GM23338 (cell line): Measurements from ENCODE around the gene FMN2. TPM values are rescaled to one million over a fixed set of nuclear protein-coding genes. Genes with fewer than 3 reads are reported as not detected.

ENCODE experiments used
- ATAC-seq: fragments of 200-7000 bp; cut with Tn5 transposase; 3 replicates; pipeline ENCODE4 v1.9.1; 2020
- DNase-seq: peaks from one replicate; pipeline ENCODE4 v3.0.0-alpha.2; 2015; ENCODE audit warnings: low spot score
- H2AFZ ChIP-seq: fragments of 200-600 bp; sonication (generic); 2 replicates; pipeline ENCODE4 v1.8.0; 2016; ENCODE audit warnings: antibody characterized with exemption, mild to moderate bottlenecking, moderate library complexity
- H3F3A ChIP-seq: fragments of 200-600 bp; sonication (generic); replicated peaks from 2 replicates; pipeline ENCODE4 v1.8.0; 2017; ENCODE audit warnings: antibody characterized with exemption, mixed run types, low read depth
- H3K27ac ChIP-seq: fragments of 200-600 bp; sonication (generic); 2 replicates; pipeline ENCODE4 v1.6.1; 2016; ENCODE audit warnings: low read depth
- H3K27me3 ChIP-seq: fragments of 200-600 bp; sonication (generic); 2 replicates; pipeline ENCODE4 v1.8.0; 2016; ENCODE audit warnings: mild to moderate bottlenecking, mixed run types, moderate library complexity; ENCODE audit not compliant: insufficient read depth
- H3K36me3 ChIP-seq: fragments of 200-600 bp; sonication (generic); 2 replicates; pipeline ENCODE4 v1.8.0; 2016; ENCODE audit warnings: mild to moderate bottlenecking; ENCODE audit not compliant: insufficient read depth
- H3K4me1 ChIP-seq: fragments of 200-600 bp; sonication (generic); 2 replicates; pipeline ENCODE4 v1.8.0; 2016; ENCODE audit warnings: mild to moderate bottlenecking, moderate library complexity; ENCODE audit not compliant: insufficient read depth
- H3K4me2 ChIP-seq: fragments of 200-600 bp; sonication (generic); 2 replicates; pipeline ENCODE4 v1.7.1; 2017; ENCODE audit warnings: mixed run types
- H3K4me3 ChIP-seq: fragments of 200-600 bp; sonication (generic); 2 replicates; pipeline ENCODE4 v1.6.1; 2016; ENCODE audit warnings: mixed run types
- H3K79me2 ChIP-seq: fragments of 200-600 bp; sonication (generic); replicated peaks from 2 replicates; pipeline ENCODE4 v1.8.0; 2017; ENCODE audit warnings: mild to moderate bottlenecking; ENCODE audit not compliant: insufficient read depth
- H3K9me2 ChIP-seq: fragments of 200-600 bp; sonication (generic); 2 replicates; pipeline ENCODE4 v1.8.0; 2017; ENCODE audit not compliant: insufficient read depth
- H4K20me1 ChIP-seq: fragments of 200-600 bp; sonication (generic); replicated peaks from 2 replicates; pipeline ENCODE4 v1.8.0; 2017; ENCODE audit warnings: mild to moderate bottlenecking; ENCODE audit not compliant: insufficient read depth
- H3K27ac Mint-ChIP-seq: 2 replicates; pipeline ENCODE4 v1.8.0; 2020; ENCODE audit warnings: inconsistent platforms, mild to moderate bottlenecking, moderate library complexity, mixed read lengths
- H3K27me3 Mint-ChIP-seq: 3 replicates; pipeline ENCODE4 v1.8.0; 2022; ENCODE audit warnings: low read depth, mild to moderate bottlenecking, moderate library complexity, mixed read lengths, inconsistent platforms; ENCODE audit not compliant: insufficient read depth, poor library complexity
- H3K36me3 Mint-ChIP-seq: 3 replicates; pipeline ENCODE4 v1.8.0; 2021; ENCODE audit warnings: low read depth, mild to moderate bottlenecking, inconsistent platforms, moderate library complexity, mixed read lengths
- H3K4me1 Mint-ChIP-seq: 3 replicates; pipeline ENCODE4 v1.8.0; 2020; ENCODE audit warnings: mild to moderate bottlenecking, inconsistent platforms, mixed read lengths
- H3K4me3 Mint-ChIP-seq: 3 replicates; pipeline ENCODE4 v1.8.0; 2021; ENCODE audit warnings: moderate library complexity, mild to moderate bottlenecking, inconsistent platforms, mixed read lengths
- H3K9me3 Mint-ChIP-seq: 3 replicates; pipeline ENCODE4 v1.8.0; 2020; ENCODE audit warnings: moderate library complexity, mild to moderate bottlenecking, inconsistent platforms, mixed read lengths
- CREB1 ChIP-seq: fragments of 250-450 bp; sonication (Bioruptor Pico); IDR thresholded peaks from 2 replicates; pipeline ENCODE4 v1.5.0; 2020; ENCODE audit warnings: low read depth, mild to moderate bottlenecking, moderate library complexity
- CTCF ChIP-seq, 2 experiments: fragments of 200-600 bp in 1 of 2; sonication (generic) in 1 of 2; conservative IDR thresholded peaks; 2 replicates each; pipeline versions ENCODE4 v1.5.1 to v1.6.1; 2016 to 2017; ENCODE audit warnings: antibody characterized with exemption in 2 of 2, low read depth in 2 of 2, mild to moderate bottlenecking in 2 of 2, moderate library complexity in 1 of 2
- EZH2 ChIP-seq: fragments of 200-600 bp; sonication (generic); IDR thresholded peaks from one replicate; pipeline ENCODE4 v1.8.0; 2017; ENCODE audit warnings: antibody characterized with exemption, mild to moderate bottlenecking, low read depth; ENCODE audit not compliant: unreplicated experiment
- EZH2phosphoT487 ChIP-seq: fragments of 200-600 bp; sonication (generic); IDR thresholded peaks from one replicate; pipeline ENCODE4 v1.8.1; 2018; ENCODE audit warnings: antibody characterized with exemption; ENCODE audit not compliant: unreplicated experiment
- JUNB ChIP-seq: IDR thresholded peaks from one replicate; pipeline ENCODE4 v1.6.1; 2016; ENCODE audit warnings: antibody characterized with exemption; ENCODE audit not compliant: unreplicated experiment
- NANOG ChIP-seq: IDR thresholded peaks from 2 replicates; pipeline ENCODE4 v1.6.1; 2016; ENCODE audit warnings: antibody characterized with exemption, borderline replicate concordance
- POLR2AphosphoS5 ChIP-seq: IDR thresholded peaks from 2 replicates; pipeline ENCODE4 v1.6.1; 2016; ENCODE audit warnings: antibody characterized with exemption, low read depth
- STAT1 ChIP-seq: IDR thresholded peaks from one replicate; pipeline ENCODE4 v1.6.1; 2016; ENCODE audit warnings: antibody characterized with exemption; ENCODE audit not compliant: unreplicated experiment
- ZNF114 ChIP-seq: fragments of 250-450 bp; sonication (Bioruptor Pico); IDR thresholded peaks from 2 replicates; pipeline ENCODE4 v1.5.0; 2020; ENCODE audit warnings: mild to moderate bottlenecking, moderate library complexity
- ZNF331 ChIP-seq: fragments of 250-450 bp; sonication (Bioruptor Pico); IDR thresholded peaks from 2 replicates; pipeline ENCODE4 v1.5.0; 2020; ENCODE audit warnings: low read depth, mild to moderate bottlenecking, moderate library complexity
- polyA plus RNA-seq: library from polyadenylated mRNA; unstranded; fragments of >200 nt; fragmentation: Nextera tagmentation; extraction: Ambion mirVana; gene quantifications from 2 replicates; pipeline ENCODE4 v1.2.1, GENCODE V29; 2016
- total RNA-seq: library from RNA; depleted of rRNA; stranded (reverse); fragments of >200 nt; shearing (Covaris generic); gene quantifications from 2 replicates; pipeline ENCODE4 v1.2.3, GENCODE V29; 2014
- TF ChIP-seq, protein P1 (sequence below): fragments of 250-450 bp; sonication (Bioruptor Pico); IDR thresholded peaks from 2 replicates; pipeline ENCODE4 v1.5.0; 2020; ENCODE audit warnings: mild to moderate bottlenecking, moderate library complexity
- TF ChIP-seq, protein P2 (sequence below): IDR thresholded peaks from 2 replicates; pipeline ENCODE4 v1.6.1; 2016; ENCODE audit warnings: antibody characterized with exemption

FMN2 gene
- total and polyA plus RNA-seq, 2 experiments from 2014 or later: 1.5 to 2.5 TPM

DNA sequence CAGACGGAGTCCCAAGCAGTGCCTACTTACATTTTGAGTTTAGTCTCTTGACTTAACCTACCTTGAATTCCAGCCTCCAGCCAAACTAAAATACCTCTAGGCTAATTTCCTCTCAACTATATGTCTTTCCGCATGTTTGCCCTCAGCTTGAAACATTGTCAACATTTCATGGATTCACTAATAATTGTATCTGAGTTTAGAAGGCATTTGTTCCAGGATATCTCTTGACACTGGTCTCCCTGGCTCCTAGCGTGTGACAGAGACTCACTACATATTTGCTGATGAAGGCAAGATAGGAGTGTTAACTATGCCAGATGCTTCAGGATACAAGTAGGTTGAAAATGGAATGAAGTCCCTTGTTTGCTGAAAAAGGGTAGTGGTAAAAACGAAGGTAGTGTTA, 384.1 kb downstream of the FMN2 start:
- no peak overlapping the region for H3K27ac ChIP-seq
- no peaks in the 10 kb centered on the region for H3K9me2 ChIP-seq
- no peak for TF ChIP-seq POLR2AphosphoS5
- TF ChIP-seq CREB1: no peak
- TF ChIP-seq STAT1: no peak
- TF ChIP-seq, protein P1, sequence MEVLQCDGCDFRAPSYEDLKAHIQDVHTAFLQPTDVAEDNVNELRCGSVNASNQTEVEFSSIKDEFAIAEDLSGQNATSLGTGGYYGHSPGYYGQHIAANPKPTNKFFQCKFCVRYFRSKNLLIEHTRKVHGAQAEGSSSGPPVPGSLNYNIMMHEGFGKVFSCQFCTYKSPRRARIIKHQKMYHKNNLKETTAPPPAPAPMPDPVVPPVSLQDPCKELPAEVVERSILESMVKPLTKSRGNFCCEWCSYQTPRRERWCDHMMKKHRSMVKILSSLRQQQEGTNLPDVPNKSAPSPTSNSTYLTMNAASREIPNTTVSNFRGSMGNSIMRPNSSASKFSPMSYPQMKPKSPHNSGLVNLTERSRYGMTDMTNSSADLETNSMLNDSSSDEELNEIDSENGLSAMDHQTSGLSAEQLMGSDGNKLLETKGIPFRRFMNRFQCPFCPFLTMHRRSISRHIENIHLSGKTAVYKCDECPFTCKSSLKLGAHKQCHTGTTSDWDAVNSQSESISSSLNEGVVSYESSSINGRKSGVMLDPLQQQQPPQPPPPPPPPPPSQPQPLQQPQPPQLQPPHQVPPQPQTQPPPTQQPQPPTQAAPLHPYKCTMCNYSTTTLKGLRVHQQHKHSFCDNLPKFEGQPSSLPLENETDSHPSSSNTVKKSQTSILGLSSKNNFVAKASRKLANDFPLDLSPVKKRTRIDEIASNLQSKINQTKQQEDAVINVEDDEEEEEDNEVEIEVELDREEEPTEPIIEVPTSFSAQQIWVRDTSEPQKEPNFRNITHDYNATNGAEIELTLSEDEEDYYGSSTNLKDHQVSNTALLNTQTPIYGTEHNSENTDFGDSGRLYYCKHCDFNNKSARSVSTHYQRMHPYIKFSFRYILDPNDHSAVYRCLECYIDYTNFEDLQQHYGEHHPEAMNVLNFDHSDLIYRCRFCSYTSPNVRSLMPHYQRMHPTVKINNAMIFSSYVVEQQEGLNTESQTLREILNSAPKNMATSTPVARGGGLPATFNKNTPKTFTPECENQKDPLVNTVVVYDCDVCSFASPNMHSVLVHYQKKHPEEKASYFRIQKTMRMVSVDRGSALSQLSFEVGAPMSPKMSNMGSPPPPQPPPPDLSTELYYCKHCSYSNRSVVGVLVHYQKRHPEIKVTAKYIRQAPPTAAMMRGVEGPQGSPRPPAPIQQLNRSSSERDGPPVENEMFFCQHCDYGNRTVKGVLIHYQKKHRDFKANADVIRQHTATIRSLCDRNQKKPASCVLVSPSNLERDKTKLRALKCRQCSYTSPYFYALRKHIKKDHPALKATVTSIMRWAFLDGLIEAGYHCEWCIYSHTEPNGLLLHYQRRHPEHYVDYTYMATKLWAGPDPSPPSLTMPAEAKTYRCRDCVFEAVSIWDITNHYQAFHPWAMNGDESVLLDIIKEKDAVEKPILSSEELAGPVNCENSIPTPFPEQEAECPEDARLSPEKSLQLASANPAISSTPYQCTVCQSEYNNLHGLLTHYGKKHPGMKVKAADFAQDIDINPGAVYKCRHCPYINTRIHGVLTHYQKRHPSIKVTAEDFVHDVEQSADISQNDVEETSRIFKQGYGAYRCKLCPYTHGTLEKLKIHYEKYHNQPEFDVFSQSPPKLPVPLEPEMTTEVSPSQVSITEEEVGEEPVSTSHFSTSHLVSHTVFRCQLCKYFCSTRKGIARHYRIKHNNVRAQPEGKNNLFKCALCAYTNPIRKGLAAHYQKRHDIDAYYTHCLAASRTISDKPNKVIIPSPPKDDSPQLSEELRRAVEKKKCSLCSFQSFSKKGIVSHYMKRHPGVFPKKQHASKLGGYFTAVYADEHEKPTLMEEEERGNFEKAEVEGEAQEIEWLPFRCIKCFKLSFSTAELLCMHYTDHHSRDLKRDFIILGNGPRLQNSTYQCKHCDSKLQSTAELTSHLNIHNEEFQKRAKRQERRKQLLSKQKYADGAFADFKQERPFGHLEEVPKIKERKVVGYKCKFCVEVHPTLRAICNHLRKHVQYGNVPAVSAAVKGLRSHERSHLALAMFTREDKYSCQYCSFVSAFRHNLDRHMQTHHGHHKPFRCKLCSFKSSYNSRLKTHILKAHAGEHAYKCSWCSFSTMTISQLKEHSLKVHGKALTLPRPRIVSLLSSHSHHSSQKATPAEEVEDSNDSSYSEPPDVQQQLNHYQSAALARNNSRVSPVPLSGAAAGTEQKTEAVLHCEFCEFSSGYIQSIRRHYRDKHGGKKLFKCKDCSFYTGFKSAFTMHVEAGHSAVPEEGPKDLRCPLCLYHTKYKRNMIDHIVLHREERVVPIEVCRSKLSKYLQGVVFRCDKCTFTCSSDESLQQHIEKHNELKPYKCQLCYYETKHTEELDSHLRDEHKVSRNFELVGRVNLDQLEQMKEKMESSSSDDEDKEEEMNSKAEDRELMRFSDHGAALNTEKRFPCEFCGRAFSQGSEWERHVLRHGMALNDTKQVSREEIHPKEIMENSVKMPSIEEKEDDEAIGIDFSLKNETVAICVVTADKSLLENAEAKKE: no peak
- no peak for TF ChIP-seq EZH2phosphoT487
- no peak for TF ChIP-seq EZH2
- TF ChIP-seq ZNF114 (CRISPR knock-in tag): no peak
- H3F3A ChIP-seq: no peaks in the 10 kb centered on the region
- no peaks in the 10 kb centered on the region for H3K79me2 ChIP-seq
- Mint-ChIP-seq H3K9me3 (no peaks in the 10 kb centered on the region), H3K27me3 (peaks cover 3% of the 10 kb centered on the region), H3K27ac (no peak overlapping the region), H3K4me3 (no peak overlapping the region), H3K36me3 (no peaks in the 10 kb centered on the region), H3K4me1 (peaks cover 3% of the 10 kb centered on the region; the same call in 2 of the 3 replicates)
- H3K4me2 ChIP-seq: no peak overlapping the region
- H4K20me1 ChIP-seq: no peaks in the 10 kb centered on the region
- ATAC-seq (no peak), DNase-seq (no peak)
- no peaks in the 10 kb centered on the region for H3K27me3 ChIP-seq
- no peaks in the 10 kb centered on the region for H3K36me3 ChIP-seq
- H3K4me1 ChIP-seq: no peaks in the 10 kb centered on the region
- H3K4me3 ChIP-seq: no peak overlapping the region
- H2AFZ ChIP-seq: no peak overlapping the region

DNA sequence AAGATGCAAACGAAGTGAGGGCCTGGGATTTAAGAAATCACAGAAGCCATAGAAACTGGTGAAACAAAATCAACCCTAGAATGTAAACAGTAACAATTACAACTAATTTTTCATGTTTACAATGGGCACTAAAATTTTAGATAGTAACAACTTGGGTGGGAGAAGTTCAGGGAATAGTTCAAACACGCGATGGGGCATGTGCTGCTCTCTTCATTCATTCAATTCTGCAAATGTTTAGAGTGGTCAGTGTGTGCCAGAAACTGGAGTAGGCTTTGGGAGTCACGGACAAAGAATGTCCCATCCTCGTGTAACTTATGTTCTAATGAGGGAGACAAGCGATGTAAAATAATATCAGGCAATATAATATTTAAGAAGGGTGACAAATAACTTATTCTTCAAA, 386.9 kb downstream of the FMN2 start:
- no peaks in the 10 kb centered on the region for H3K4me1 ChIP-seq
- H3K27ac Mint-ChIP-seq: no peak overlapping the region
- no peaks in the 10 kb centered on the region for H4K20me1 ChIP-seq
- ATAC-seq (no peak), DNase-seq (no peak)
- H3K4me2 ChIP-seq: no peak overlapping the region
- no peak overlapping the region for H3K4me3 Mint-ChIP-seq
- no peaks in the 10 kb centered on the region for H3K9me3 Mint-ChIP-seq
- no peak overlapping the region for H2AFZ ChIP-seq
- no peak overlapping the region for H3K27ac ChIP-seq
- no peak overlapping the region for H3K4me3 ChIP-seq
- peaks cover 3% of the 10 kb centered on the region for H3K27me3 Mint-ChIP-seq
- H3K27me3 ChIP-seq: no peaks in the 10 kb centered on the region
- H3K9me2 ChIP-seq: no peaks in the 10 kb centered on the region
- no peaks in the 10 kb centered on the region for H3F3A ChIP-seq
- H3K36me3 ChIP-seq: no peaks in the 10 kb centered on the region
- no peaks in the 10 kb centered on the region for H3K4me1 Mint-ChIP-seq
- no peaks in the 10 kb centered on the region for H3K79me2 ChIP-seq
- no peaks in the 10 kb centered on the region for H3K36me3 Mint-ChIP-seq
- TF ChIP-seq CTCF (conservative IDR thresholded peaks at IDR 0.05; ENCODE audit: low read depth in 2 of 2): no peak
- no peak for TF ChIP-seq JUNB
- TF ChIP-seq NANOG: no peak
- TF ChIP-seq EZH2: no peak
- no peak for TF ChIP-seq ZNF331
- TF ChIP-seq, protein P2, sequence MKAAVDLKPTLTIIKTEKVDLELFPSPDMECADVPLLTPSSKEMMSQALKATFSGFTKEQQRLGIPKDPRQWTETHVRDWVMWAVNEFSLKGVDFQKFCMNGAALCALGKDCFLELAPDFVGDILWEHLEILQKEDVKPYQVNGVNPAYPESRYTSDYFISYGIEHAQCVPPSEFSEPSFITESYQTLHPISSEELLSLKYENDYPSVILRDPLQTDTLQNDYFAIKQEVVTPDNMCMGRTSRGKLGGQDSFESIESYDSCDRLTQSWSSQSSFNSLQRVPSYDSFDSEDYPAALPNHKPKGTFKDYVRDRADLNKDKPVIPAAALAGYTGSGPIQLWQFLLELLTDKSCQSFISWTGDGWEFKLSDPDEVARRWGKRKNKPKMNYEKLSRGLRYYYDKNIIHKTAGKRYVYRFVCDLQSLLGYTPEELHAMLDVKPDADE: no peak
